ENCODE results near the gene SLC13A1.
"Not testable (repeated sequence)": the region's sequence is repeated elsewhere in the genome, so short reads cannot be mapped to it uniquely, and the experiment has no call there.

Gene SLC13A1

GRCh38 chr7:123199883-123200282 is at the start of gene SLC13A1:
Gene SLC13A1 (minus strand): TSS chr7:123199969. CDS start chr7:123199946, 23 bp downstream.
- no peaks in the 10 kb centered on the region for H3K4me1 Mint-ChIP-seq
- H3K27ac Mint-ChIP-seq, result no peak within 1 kb of the TSS
- no peaks in the 10 kb centered on the region for H3K36me3 Mint-ChIP-seq
- H3K4me3 Mint-ChIP-seq, result no peak within 1 kb of the TSS
- peaks cover 4% of the 10 kb centered on the region for H3K9me3 Mint-ChIP-seq
- DNase-seq (ENCODE audit: low spot score in 2 of 2) (no peak), ATAC-seq (no peak)

- ATAC-seq, result no peak
- Mint-ChIP-seq H3K9me3 (peaks cover 7% of the 10 kb centered on the region), H3K4me1 (no peaks in the 10 kb centered on the region), H3K4me3 (no peak overlapping the region), H3K36me3 (no peaks in the 10 kb centered on the region), H3K27ac (no peak overlapping the region)
- DNase-seq (ENCODE audit: low spot score in 2 of 2), result no peak
These were observed 45.0 kb upstream of the SLC13A1 start for GRCh38 chr7:123244768-123245167.

GRCh38 chr7:123242467-123243092 is 42.8 kb upstream of the SLC13A1 start:
- DNase-seq (ENCODE audit: low spot score in 2 of 2) (no peak), ATAC-seq (no peak)
- no peak overlapping the region for H3K27ac Mint-ChIP-seq
- H3K36me3 Mint-ChIP-seq, result no peaks in the 10 kb centered on the region
- peaks cover 3% of the 10 kb centered on the region for H3K9me3 Mint-ChIP-seq
- no peak overlapping the region for H3K4me3 Mint-ChIP-seq
- no peaks in the 10 kb centered on the region for H3K4me1 Mint-ChIP-seq

GRCh38 chr7:123241809-123242208 is 42.0 kb upstream of the SLC13A1 start:
- ATAC-seq, result no peak
- Mint-ChIP-seq H3K4me3 (no peak overlapping the region), H3K9me3 (peaks cover 3% of the 10 kb centered on the region), H3K4me1 (no peaks in the 10 kb centered on the region), H3K27ac (no peak overlapping the region), H3K36me3 (no peaks in the 10 kb centered on the region)
- no peak for DNase-seq (ENCODE audit: low spot score in 2 of 2)

- no peak for ATAC-seq
- Mint-ChIP-seq H3K4me1 (no peaks in the 10 kb centered on the region), H3K36me3 (no peaks in the 10 kb centered on the region), H3K4me3 (no peak overlapping the region), H3K27ac (no peak overlapping the region), H3K9me3 (peaks cover 3% of the 10 kb centered on the region)
- no peak for DNase-seq (ENCODE audit: low spot score in 2 of 2)
These were observed 31.5 kb upstream of the SLC13A1 start for GRCh38 chr7:123231021-123232000.

GRCh38 chr7:123230603-123231002 is 30.8 kb upstream of the SLC13A1 start:
- DNase-seq (ENCODE audit: low spot score in 2 of 2) (no peak), ATAC-seq (no peak)
- Mint-ChIP-seq H3K36me3 (no peaks in the 10 kb centered on the region), H3K27ac (no peak overlapping the region), H3K9me3 (peaks cover 3% of the 10 kb centered on the region), H3K4me1 (no peaks in the 10 kb centered on the region), H3K4me3 (no peak overlapping the region)

GRCh38 chr7:123230147-123230546 is 30.4 kb upstream of the SLC13A1 start:
- Mint-ChIP-seq H3K4me3 (no peak overlapping the region), H3K9me3 (peaks cover 3% of the 10 kb centered on the region), H3K36me3 (no peaks in the 10 kb centered on the region), H3K4me1 (no peaks in the 10 kb centered on the region), H3K27ac (no peak overlapping the region)
- no peak for DNase-seq (ENCODE audit: low spot score in 2 of 2)
- ATAC-seq, result no peak

- no peak overlapping the region for H3K4me3 Mint-ChIP-seq
- no peak for ATAC-seq
- peaks cover 3% of the 10 kb centered on the region for H3K9me3 Mint-ChIP-seq
- H3K36me3 Mint-ChIP-seq, result no peaks in the 10 kb centered on the region
- H3K27ac Mint-ChIP-seq, result no peak overlapping the region
- H3K4me1 Mint-ChIP-seq, result no peaks in the 10 kb centered on the region
- no peak for DNase-seq (ENCODE audit: low spot score in 2 of 2)
These were observed 29.7 kb upstream of the SLC13A1 start for GRCh38 chr7:123229426-123229825.

GRCh38 chr7:123227666-123228065 is 27.9 kb upstream of the SLC13A1 start:
- H3K4me3 Mint-ChIP-seq; H3K4me1 Mint-ChIP-seq; H3K27ac Mint-ChIP-seq; H3K36me3 Mint-ChIP-seq; DNase-seq (ENCODE audit: low spot score in 2 of 2); ATAC-seq; H3K9me3 Mint-ChIP-seq: not testable (repeated sequence)

- DNase-seq (ENCODE audit: low spot score in 2 of 2) (no peak), ATAC-seq (no peak)
- no peaks in the 10 kb centered on the region for H3K36me3 Mint-ChIP-seq
- no peak overlapping the region for H3K4me3 Mint-ChIP-seq
- H3K9me3 Mint-ChIP-seq, result peaks cover 3% of the 10 kb centered on the region
- no peaks in the 10 kb centered on the region for H3K4me1 Mint-ChIP-seq
- H3K27ac Mint-ChIP-seq, result no peak overlapping the region
These were observed 20.6 kb upstream of the SLC13A1 start for GRCh38 chr7:123220396-123220795.

- DNase-seq (ENCODE audit: low spot score in 2 of 2) (no peak), ATAC-seq (no peak)
- H3K36me3 Mint-ChIP-seq, result no peaks in the 10 kb centered on the region
- H3K27ac Mint-ChIP-seq, result no peak overlapping the region
- no peak overlapping the region for H3K4me3 Mint-ChIP-seq
- no peaks in the 10 kb centered on the region for H3K4me1 Mint-ChIP-seq
- H3K9me3 Mint-ChIP-seq, result peaks cover 12% of the 10 kb centered on the region
These were observed 19.1 kb upstream of the SLC13A1 start for GRCh38 chr7:123218866-123219265.

- no peaks in the 10 kb centered on the region for H3K36me3 Mint-ChIP-seq
- no peaks in the 10 kb centered on the region for H3K4me1 Mint-ChIP-seq
- H3K4me3 Mint-ChIP-seq, result no peak overlapping the region
- ATAC-seq (no peak), DNase-seq (ENCODE audit: low spot score in 2 of 2) (no peak)
- peaks cover 10% of the 10 kb centered on the region for H3K9me3 Mint-ChIP-seq
- H3K27ac Mint-ChIP-seq, result no peak overlapping the region
These were observed 17.1 kb upstream of the SLC13A1 start for GRCh38 chr7:123216825-123217224.

- Mint-ChIP-seq H3K4me3 (no peak overlapping the region), H3K9me3 (peaks cover 10% of the 10 kb centered on the region), H3K36me3 (no peaks in the 10 kb centered on the region), H3K4me1 (no peaks in the 10 kb centered on the region), H3K27ac (no peak overlapping the region)
- DNase-seq (ENCODE audit: low spot score in 2 of 2) (no peak), ATAC-seq (no peak)
These were observed 15.6 kb upstream of the SLC13A1 start for GRCh38 chr7:123215350-123215749.

- no peak overlapping the region for H3K27ac Mint-ChIP-seq
These were observed 11.8 kb upstream of the SLC13A1 start for GRCh38 chr7:123211545-123211944.

GRCh38 chr7:123210986-123211385 is 11.2 kb upstream of the SLC13A1 start:
- H3K36me3 Mint-ChIP-seq, result no peaks in the 10 kb centered on the region
- DNase-seq (ENCODE audit: low spot score in 2 of 2), result no peak
- ATAC-seq, result no peak

More at GRCh38 chr7:123211545-123211944, 11.8 kb upstream of the SLC13A1 start:
- DNase-seq (ENCODE audit: low spot score in 2 of 2), result no peak
- Mint-ChIP-seq H3K36me3 (no peaks in the 10 kb centered on the region), H3K9me3 (peaks cover 18% of the 10 kb centered on the region), H3K4me1 (no peaks in the 10 kb centered on the region), H3K4me3 (no peak overlapping the region)
- ATAC-seq, result no peak

GRCh38 chr7:123209786-123210185 is 10.0 kb upstream of the SLC13A1 start:
- Mint-ChIP-seq H3K4me3 (no peak overlapping the region), H3K4me1 (no peaks in the 10 kb centered on the region), H3K9me3 (peaks cover 15% of the 10 kb centered on the region), H3K36me3 (no peaks in the 10 kb centered on the region), H3K27ac (no peak overlapping the region)
- DNase-seq (ENCODE audit: low spot score in 2 of 2), result no peak
- no peak for ATAC-seq

More at GRCh38 chr7:123210986-123211385, 11.2 kb upstream of the SLC13A1 start:
- peaks cover 21% of the 10 kb centered on the region for H3K9me3 Mint-ChIP-seq
- H3K27ac Mint-ChIP-seq, result no peak overlapping the region
- H3K4me3 Mint-ChIP-seq, result no peak overlapping the region
- no peaks in the 10 kb centered on the region for H3K4me1 Mint-ChIP-seq
